NCI-H2107 treated with DMSO at 0.1 percent for 48 hours (cell line): ENCODE measurements around the gene SMYD3.
A peak's percentile ranks its signal among the peaks of the same experiment; 100 is the strongest.
"Not testable (repeated sequence)": the region's sequence is repeated elsewhere in the genome, so short reads cannot be mapped to it uniquely, and the experiment has no call there.

ENCODE experiments used
- DNase-seq: peaks from one replicate; lab custom pipeline; 2025; ENCODE audit not compliant: unreplicated experiment; lab: John Stamatoyannopoulos, UW

SMYD3 gene

DNA sequence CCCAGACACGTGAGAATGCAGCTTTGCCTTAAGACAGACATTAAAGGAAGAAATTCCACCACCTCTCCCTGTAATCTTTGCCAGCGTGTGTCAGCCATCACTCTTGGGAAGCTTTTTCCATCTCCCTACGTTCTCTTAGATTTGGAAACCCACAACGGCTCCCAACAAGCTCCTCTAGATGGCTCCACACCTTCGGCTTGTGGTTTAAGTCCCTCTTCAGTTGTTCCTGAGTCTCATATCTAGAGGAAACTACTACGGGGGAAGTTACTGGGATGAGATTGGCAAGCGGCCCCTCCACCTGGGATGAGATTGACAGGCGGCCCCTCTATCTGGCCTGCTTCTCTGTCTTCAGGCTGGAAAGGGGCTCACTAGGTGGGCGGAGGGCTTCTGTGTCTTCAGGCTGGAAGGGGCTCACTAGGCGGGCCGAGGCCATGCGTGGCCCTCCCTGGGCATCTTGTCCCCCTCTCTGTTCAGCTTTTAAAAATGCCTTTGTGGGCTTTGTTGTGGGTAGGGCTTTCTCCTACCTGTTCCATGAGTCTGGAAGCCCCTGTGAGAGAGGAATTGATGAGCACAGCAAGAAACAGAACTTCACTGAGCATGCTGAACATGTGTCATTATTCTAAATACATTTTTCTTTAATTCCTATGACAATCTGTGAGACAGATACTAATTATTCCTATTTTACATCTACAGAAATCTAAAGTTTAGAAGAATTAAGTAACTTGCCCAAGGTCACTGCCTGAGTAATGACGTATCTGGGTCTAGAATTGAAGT, 681.8 kb downstream of the SMYD3 start:
- DNase-seq = no peak

DNA sequence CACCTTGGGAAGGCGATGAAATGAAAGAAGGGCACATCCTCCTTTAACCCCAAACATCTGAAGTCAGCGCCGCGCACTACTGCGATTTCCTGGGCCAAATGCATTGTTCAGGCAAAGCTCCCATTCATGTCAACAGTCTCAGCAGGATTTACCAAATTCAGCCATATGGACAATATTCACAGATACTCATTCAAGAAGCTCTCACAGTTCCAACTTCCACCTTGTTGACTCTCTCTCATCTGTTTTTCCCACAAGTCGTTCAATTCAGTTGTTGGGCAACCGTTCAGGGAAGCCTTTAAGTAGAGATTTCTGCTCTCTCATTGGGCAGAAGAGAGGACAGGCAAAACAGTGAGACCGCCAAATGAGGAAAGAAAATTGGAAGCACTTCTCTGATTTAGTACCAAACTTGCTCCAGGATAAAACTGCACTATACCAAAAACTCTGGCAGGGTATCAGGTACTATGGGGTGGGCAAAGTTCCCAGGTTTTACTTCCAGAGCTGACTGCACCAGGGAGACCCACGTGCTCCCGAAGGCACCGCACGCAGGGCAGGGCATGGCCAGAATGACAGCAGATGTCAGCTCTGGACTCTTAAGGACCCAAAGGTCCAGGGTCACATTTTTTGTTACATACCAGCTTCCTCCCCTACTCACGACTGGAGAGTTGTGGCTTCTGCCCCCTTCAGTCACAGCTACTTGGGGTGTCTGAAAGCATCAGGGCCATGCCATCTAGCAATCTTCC, 683.5 kb downstream of the SMYD3 start:
- DNase-seq = no peak

DNA sequence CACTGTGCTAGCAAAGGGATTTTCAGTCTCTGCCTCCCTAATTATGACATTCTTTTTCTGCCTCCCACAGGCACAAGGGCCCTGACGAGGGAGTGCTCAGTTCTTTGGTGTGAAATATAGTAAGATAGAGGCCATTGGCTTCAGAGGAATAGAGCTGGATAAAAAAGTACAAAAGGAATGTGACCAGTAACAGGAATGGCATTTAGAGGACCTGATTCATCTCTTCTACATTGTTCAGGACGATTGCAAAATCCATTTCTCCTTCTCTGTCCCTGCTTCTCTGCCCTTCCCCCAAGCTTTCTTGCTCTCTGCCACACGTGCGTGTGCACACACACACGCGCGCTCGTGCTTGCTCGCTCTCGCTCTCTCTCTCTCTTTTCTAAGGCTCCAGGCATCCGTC, 684.1 kb downstream of the SMYD3 start:
- no peak for DNase-seq

DNA sequence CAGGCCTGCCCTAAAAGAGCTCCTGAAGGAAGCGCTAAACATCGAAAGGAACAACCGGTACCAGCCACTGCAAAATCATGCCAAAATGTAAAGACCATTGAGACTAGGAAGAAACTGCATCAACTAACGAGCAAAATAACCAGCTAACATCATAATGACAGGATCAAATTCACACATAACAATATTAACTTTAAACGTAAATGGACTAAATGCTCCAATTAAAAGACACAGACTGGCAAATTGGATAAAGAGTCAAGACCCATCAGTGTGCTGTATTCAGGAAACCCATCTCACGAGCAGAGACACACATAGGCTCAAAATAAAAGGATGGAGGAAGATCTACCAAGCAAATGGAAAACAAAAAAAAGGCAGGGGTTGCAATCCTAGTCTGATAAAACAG, 688.7 kb downstream of the SMYD3 start:
- not testable (repeated sequence) for DNase-seq

DNA sequence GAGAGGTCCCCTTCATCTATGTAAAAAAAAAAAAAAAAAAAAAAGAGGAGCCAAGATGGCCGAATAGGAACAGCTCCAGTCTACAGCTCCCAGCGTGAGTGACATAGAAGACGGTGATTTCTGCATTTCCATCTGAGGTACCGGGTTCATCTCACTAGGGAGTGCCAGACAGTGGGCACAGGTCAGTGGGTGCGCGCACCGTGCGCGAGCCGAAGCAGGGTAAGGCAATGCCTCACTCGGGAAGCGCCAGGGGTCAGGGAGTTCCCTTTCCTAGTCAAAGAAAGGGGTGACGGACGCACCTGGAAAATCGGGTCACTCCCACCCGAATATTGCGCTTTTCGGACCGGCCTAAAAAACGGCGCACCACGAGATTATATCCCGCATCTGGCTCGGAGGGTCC, 690.6 kb downstream of the SMYD3 start:
- not testable (repeated sequence) for DNase-seq

DNA sequence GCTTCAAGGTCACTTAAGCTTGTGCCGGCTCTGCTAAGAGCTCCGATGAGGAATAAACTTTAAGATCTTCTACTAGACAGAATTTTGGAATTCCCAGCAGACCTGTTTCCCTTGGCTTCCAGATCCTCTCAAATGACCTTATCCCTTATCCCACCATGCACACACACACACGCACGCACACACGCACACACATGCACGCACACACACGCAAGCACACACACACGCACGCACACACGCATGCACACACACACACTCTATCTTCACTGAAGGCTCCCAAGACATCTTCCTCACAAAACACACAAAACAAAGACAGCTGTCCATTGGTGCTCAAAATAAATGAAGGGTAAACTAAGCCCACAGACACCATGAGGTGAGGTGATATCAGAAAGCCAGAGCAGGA, 692.4 kb downstream of the SMYD3 start:
- DNase-seq = no peak

DNA sequence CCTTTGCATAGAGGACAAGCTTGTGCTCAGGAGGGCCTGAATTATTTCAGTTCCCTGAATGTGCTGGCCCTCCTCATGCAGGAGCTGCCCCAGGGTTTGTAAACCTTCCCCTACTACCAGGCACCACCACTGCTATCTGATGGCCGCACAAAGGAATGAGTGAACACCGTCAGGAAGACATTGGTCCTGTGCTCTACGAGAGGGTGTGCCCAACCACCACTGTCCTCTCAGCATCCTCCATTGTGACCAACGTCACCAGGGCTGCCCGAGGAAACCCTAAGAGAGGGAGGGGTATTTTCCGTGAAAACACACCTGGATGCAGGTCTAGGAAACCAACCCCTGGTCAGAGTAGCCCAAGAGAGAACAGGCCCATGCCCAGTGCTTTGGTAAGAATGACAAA, 694.8 kb downstream of the SMYD3 start:
- no peak for DNase-seq

DNA sequence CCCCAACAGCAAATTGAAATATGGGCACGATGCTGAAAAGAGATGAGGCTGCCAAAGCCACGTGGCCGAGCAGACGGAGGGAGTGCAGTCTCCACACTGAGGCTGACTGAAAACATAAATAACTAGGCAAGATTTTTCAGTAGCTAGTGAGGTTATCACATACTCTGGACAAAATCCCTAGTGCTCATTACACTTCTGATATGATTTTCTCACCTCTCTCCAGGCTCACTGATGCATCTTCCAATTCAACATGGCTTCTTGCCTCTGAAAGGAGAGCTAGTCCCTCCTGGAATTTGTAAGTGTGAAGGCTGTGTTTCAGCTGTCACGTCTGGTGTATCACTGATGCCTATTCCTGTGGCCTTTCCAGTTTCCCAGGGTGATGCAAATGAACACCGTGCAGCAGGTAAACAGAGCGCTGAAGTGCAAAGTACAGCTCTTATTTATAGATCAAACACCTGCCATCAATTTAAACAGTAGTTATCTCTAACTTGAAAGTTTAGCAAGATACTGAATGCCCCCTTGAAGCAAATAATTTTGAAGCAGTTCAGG, 696.2 kb downstream of the SMYD3 start:
- DNase-seq = peak; percentile 82

DNA sequence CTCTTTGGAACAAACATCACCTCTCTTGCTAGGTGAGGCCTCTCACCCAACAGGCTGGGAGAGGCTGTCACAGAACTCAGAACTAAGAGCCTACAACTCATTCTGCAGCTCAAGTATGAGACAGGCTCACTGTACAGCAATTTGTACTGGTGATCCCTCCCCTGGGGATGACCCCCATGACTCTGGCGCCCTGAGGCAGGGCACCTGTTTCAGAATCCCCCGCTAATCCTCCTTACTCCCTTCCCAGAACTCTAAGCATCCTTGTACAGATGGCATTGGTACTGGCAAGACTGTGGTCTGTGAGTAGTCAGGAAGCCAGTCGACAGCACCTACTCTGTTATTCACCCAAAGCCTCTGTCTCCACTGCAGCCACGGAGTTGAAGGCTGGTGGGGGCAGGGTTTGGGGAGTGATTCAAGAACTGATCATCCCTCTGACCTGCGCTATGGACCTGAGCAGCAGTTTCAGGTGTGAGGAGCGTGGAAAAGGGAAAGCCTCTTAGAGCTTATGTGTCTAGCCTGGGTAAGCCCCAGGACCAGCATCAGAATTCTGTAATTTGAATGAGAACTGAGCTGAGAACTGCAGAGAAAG, 696.8 kb downstream of the SMYD3 start:
- DNase-seq = peak; percentile 29

DNA sequence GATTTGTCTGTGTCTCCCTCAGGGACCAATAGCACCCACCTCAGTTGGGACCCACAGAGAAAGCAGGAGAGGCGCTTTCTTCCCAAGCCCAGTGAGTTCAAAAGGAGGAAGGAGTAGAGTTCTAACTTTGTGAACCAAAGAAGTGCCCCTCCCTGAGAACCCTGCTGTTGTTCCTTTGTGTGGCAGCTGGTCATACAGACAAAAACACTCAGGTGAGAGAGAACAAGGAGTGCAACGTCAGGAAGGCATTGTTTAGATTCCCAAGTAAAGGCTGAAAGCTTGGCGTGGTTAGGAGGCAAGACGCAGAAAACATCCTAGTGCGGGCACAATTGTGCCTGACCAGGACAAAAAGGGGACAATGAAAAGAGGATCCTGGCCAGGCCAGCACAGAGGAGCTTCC, 697.7 kb downstream of the SMYD3 start:
- peak; percentile 81 for DNase-seq

DNA sequence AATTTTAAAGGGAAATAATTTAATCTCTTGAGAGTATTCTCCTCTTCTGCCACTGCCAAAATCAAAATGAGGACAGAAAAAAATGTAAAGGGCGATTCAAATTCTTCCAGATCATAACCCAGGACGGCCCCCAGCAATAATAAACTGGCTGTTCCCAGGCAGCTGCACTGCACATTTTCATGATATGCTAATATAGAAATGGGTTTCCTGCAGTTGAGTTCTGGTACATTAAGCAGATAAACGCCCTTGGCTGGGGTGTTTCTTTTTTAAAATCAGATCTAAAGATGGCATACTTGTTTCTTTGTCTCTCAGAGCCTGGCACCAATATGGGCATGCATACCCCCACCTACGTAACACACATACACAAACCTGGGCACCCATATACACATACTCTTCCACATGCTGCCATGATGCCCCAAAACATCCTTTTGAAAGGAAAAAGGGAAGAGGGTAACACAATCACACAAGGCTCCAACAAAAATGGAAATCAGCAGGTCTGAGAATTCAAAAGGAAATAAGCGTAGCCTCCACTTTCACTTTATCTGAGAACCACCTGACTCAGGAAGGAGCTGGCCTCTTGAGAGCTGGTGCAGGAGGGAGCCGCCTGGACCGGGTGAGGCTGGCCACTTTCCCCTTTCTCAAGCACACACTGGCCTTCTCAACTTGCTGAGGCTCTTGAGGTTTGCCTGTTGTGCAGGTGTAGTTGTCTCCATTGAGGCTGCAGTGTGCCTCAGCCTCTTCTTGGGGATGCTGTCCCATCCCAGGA, 698.9 kb downstream of the SMYD3 start:
- DNase-seq = peak; percentile 88

DNA sequence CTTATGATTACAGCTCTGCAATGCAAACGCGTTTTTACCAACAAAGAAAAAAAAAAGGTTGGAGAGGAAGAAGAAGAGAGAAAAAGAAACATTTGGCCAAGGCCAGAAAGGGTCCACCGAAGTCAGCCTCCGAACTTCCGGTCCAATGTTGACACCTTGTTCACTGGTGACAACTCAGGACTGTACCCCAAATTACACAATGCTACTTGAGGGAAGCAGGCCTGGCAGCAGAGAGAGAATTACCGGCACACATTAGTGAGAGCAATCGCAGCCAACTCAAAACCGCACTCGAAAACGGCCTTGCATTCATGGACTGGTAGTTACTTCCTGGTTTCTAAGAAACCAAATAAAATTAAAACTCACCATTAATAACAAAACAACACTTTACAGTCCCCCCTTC, 699.8 kb downstream of the SMYD3 start:
- DNase-seq = peak; percentile 89

DNA sequence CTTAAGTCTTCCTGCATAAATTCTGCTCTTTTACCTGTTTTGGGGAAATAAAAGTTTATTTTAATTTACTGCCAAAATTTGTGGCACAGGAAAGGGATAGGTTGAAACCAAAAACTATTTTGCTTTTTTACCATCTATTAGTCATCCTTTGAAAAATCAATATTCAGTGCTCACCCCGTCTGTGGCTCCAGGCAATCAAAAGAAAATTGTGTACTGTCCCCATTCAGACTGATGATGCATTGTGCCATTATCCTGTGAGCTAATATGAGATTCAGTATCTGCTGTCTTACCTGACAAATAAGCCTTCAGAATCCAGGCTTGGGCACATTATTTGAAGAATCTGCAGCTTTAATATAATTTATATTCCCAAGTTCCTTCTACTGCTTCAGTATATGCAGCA, 701.5 kb downstream of the SMYD3 start:
- DNase-seq = no peak

DNA sequence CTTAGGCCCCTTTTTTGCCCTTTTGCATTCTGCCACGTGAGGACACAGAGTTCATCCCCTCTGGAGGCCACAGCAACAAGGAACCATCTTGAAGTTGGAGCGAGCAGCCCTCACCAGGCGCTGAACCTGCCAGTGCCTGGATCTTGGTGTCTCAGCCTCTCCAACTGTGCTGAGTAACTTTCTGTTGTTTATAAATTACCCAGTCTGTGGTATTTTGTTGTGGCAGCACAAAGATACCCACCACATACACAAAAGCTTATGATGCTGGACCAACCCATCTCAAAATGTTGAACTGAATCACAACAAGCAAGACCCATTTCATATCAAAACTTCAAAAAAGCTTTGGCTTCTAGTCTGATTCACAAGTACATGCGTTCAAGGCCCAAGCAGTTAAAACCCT, 702.4 kb downstream of the SMYD3 start:
- DNase-seq = no peak

DNA sequence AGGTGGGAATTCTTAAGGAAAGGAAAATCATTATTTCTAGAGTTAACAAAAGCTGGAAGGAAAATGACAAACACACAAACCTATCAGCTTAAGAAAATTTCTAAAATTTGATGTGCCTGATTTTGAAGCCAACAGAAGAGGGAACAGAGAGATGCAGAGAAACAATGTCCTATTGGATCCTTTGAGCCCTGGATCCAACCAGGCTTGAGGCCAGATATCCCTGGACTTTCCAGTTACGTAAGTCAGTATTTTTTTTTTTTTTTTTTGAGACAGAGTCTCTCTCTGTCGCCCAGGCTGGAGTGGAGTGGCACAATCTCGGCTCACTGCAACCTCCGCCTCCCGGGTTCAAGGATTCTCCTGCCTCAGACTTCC, 703.4 kb downstream of the SMYD3 start:
- DNase-seq = no peak

DNA sequence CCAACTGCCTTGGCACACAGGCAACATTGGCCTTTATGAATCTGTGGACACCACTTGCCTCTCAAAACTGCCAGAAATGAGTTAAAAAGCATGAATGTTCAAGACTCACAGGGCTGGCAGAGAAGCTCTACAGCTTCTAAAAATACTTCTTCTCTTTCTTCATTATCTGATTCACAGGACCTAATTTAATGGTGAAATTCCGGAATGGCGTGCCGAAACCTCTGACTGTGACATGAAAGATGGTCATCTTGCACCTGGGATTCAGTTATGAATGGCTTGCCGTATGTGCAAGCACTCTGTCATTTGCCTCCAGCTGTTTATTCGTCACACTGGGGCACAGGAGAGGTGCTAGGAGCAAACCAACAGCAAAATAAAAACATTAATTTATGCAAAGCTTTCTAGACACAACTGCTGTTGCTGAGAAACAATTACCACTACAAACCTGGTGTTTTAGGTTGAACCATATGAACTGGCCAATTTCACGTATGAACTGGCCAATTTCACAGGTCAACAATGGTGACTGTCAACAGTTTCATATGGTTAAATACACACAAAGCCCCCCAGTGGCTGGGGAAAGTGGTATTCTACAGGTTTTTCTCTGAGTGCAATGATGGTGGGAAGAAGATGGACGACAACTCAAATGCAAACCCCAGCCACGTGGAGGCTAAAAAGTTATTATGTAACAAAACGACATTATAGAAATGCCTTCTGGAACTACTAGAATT, 704.0 kb downstream of the SMYD3 start:
- no peak for DNase-seq

DNA sequence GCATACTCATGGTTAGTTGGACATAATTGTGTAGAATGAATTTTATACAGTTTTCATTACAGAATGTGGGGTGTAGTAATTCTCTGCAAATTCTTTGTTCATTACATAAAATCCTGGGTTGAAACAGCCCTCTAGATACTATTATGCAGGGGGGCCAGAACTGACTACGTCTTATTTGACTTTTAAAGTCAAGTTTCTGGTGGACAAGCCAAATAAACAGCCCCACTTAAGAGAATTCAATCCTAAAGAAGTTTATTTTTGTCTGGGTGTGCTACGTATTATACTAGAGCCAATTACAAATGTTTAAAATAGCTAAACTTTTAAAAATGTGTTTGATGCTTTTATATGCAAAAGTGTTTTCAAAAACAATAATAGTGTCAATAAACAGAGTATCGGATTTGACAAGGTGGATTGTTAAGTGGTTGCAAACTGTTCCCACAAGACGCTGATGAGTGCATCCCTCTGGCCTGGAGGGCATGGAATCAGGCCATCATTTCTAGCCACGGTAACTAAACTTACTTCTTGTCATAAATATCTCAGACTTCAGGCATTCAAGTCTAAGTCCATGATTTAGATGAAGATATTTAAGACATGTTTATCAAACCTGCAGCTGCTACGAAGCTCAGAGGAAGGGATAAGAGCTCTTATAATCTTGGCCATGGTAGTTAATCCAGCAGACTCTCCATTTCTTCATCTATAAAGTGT, 706.0 kb downstream of the SMYD3 start:
- DNase-seq = no peak

DNA sequence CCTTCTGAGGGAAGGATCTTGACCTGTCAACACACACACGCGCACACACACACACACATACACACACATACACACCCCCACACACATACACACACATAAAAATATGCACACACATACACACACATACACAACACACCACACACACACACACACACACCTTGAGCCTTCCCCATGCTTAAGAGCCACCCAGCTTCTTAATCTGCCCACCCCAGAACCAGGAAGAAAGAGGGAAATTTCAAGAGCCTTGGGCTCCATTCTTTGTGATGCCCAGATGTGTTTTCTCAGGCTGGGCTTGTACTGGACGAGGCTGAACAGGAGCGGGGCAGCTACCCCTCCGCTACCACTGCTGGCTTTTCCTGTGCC, 708.7 kb downstream of the SMYD3 start:
- DNase-seq = no peak

DNA sequence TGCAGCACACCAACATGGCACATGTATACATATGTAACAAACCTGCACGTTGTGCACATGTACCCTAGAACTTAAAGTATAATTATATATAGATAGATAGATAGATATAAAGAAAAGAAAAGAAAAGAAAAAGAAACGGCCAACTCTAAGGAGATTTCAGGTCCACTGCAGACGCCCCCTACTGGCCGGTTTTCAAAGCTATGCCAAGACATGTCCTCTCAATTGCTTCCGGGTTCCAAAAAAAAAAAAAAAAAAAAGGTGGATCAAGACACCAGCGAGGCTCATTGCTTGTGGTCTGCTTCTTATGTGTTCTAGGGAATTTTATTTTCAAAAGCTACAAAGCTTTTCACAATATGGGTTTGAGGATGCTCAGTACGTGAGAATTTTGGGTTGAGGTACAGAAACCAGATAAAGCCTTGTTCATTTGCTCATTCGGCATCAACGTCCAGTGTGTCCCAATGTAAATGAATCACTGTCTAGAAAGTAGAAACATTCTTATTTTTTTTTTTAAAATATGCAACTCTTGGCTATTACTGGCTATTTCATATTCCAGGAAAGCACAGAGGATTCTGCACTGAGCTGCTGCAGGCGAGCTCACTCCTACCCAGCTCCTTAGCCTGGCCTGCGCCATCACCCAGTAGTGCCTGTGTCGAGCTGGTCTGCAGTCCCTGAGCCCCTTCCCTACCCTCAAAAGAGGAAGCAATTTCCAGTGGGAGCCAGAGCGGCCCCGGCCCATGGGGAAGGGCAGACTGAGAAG, 709.3 kb downstream of the SMYD3 start:
- DNase-seq = no peak
